HL-60 (cell line): ENCODE measurements around the gene SYNRG.

Experiments used
- DNase-seq, 2 experiments: peaks; one replicate each; pipeline ENCODE4 v3.0.0-alpha.2; 2010 to 2020; ENCODE audit warnings: low read depth in 1 of 2, low spot score in 1 of 2
- H3K27ac ChIP-seq: fragments of 250-450 bp; sonication (Bioruptor Pico); replicated peaks from 2 replicates; pipeline ENCODE4 v1.5.1; 2020; ENCODE audit warnings: mild to moderate bottlenecking, moderate library complexity
- H3K27me3 ChIP-seq: fragments of 250-450 bp; sonication (Bioruptor Pico); 2 replicates; pipeline ENCODE4 v1.5.1; 2021; ENCODE audit warnings: mild to moderate bottlenecking, moderate library complexity; ENCODE audit not compliant: insufficient read depth, poor library complexity, severe bottlenecking
- H3K4me3 ChIP-seq: replicated peaks from 2 replicates; pipeline ENCODE4 v1.5.1; 2011; ENCODE audit warnings: mild to moderate bottlenecking, control low read depth, low read length; ENCODE audit not compliant: insufficient read depth
- CTCF ChIP-seq: IDR thresholded peaks from one replicate; pipeline ENCODE4 v1.5.1; 2011; ENCODE audit warnings: low read length, control low read depth, inconsistent platforms; ENCODE audit not compliant: insufficient read depth
- GABPA ChIP-seq: IDR thresholded peaks from 2 replicates; pipeline ENCODE4 v1.6.1; 2012; ENCODE audit warnings: low read depth
- POLR2AphosphoS5 ChIP-seq: IDR thresholded peaks from 2 replicates; pipeline ENCODE4 v1.6.1; 2012; ENCODE audit warnings: low read depth
- REST ChIP-seq: IDR thresholded peaks from 2 replicates; pipeline ENCODE4 v1.6.1; 2012; ENCODE audit warnings: low read depth; ENCODE audit not compliant: insufficient replicate concordance
- SPI1 ChIP-seq: IDR thresholded peaks from 2 replicates; pipeline ENCODE4 v1.6.1; 2012; ENCODE audit warnings: low read depth, mild to moderate bottlenecking, borderline replicate concordance
- long read RNA-seq: library from polyadenylated mRNA; unstranded; transcript quantifications from one replicate; pipeline ENCODE4 v2.0.0, GENCODE V29; 2020

SYNRG gene
- long read RNA-seq, full-length matches to known transcripts, result 1 of 32 reads
- long read RNA-seq, partial matches to known transcripts, result 11 of 32 reads
- long read RNA-seq, other reads (novel, unspliced or antisense), result 20 of 32 reads

- Histone ChIP-seq H3K27ac (peak within 1 kb of the TSS; percentile 72), H3K4me3 (peak within 1 kb of the TSS; percentile 97), H3K27me3 (no peaks in the 10 kb centered on the region)
- DNase-seq, result peak; percentile 87 to 93
- TF ChIP-seq GABPA (peak; percentile 61), REST (peak; percentile 52), POLR2AphosphoS5 (peak; percentile 89), SPI1 (no peak)
Measured at GRCh38 chr17:37609170-37610040, at the start of gene SYNRG. Gene SYNRG (minus strand): TSS chr17:37609418. CDS start chr17:37609355, 63 bp downstream.

- Histone ChIP-seq H3K27ac (no peak overlapping the region), H3K4me3 (no peak overlapping the region), H3K27me3 (peaks cover 4% of the 10 kb centered on the region)
- TF ChIP-seq CTCF (no peak), SPI1 (no peak), GABPA (no peak), POLR2AphosphoS5 (no peak), REST (no peak)
- DNase-seq, result no peak
Measured at GRCh38 chr17:37657202-37657601, 48.0 kb upstream of the SYNRG start.

- DNase-seq, result no peak
- no peak for TF ChIP-seq REST
- TF ChIP-seq CTCF, result no peak
- no peak for TF ChIP-seq GABPA
- no peak for TF ChIP-seq POLR2AphosphoS5
- TF ChIP-seq SPI1, result no peak
- Histone ChIP-seq H3K4me3 (no peak overlapping the region), H3K27ac (no peak overlapping the region), H3K27me3 (peaks cover 7% of the 10 kb centered on the region)
Measured at GRCh38 chr17:37651849-37652248, 42.6 kb upstream of the SYNRG start.
